Calu3 (cell line): ENCODE data around the gene AP1S3. TPM values are rescaled to one million over a fixed set of nuclear protein-coding genes. Genes with fewer than 3 reads are reported as not detected.
A peak's percentile ranks its signal among the peaks of the same experiment; 100 is the strongest.

Experiments
- BruUV-seq: library from RNA; stranded (reverse); fragments of 400-500 nt; replicated peaks from 2 replicates; lab custom pipeline; 2021; lab: Mats Ljungman, UMichigan
- CTCF ChIA-PET: fragments of 300-600 bp; sonication (Branson Sonifier 250); formaldehyde crosslinking; loops from one replicate; lab custom pipeline; 2022; ENCODE audit warnings: antibody characterized with exemption; lab: Charles Lee
- DNase-seq: peaks from one replicate; pipeline ENCODE4 v3.0.0; 2022
- H3K27ac Mint-ChIP-seq: one replicate; pipeline ENCODE4 v1.8.0; 2022; ENCODE audit warnings: mixed read lengths; ENCODE audit not compliant: unreplicated experiment
- H3K27me3 Mint-ChIP-seq: one replicate; pipeline ENCODE4 v1.8.0; 2022; ENCODE audit warnings: mixed read lengths; ENCODE audit not compliant: unreplicated experiment
- H3K36me3 Mint-ChIP-seq: one replicate; pipeline ENCODE4 v1.8.0; 2022; ENCODE audit warnings: mild to moderate bottlenecking, moderate library complexity, mixed read lengths; ENCODE audit not compliant: insufficient read depth, unreplicated experiment
- H3K4me1 Mint-ChIP-seq: one replicate; pipeline ENCODE4 v1.8.0; 2022; ENCODE audit warnings: mild to moderate bottlenecking, low read depth, mixed read lengths; ENCODE audit not compliant: unreplicated experiment
- H3K4me3 Mint-ChIP-seq: one replicate; pipeline ENCODE4 v1.8.0; 2022; ENCODE audit warnings: mild to moderate bottlenecking, low read depth, moderate library complexity, mixed read lengths; ENCODE audit not compliant: unreplicated experiment
- H3K9me3 Mint-ChIP-seq: one replicate; pipeline ENCODE4 v1.8.0; 2022; ENCODE audit warnings: low read depth, mixed read lengths; ENCODE audit not compliant: unreplicated experiment
- intact Hi-C: fragments of 100-400 bp; cut with micrococcal nuclease; formaldehyde crosslinking; loops from one replicate; pipeline ENCODE4 v1.10.0; 2022; ENCODE audit not compliant: unreplicated experiment
- total RNA-seq: library from RNA; stranded (reverse); gene quantifications from 2 replicates; pipeline ENCODE4 v1.2.3, GENCODE V29; 2022
- TF ChIP-seq, protein P1 (sequence below): fragments of 200-600 bp; IDR thresholded peaks from one replicate; pipeline ENCODE4 v1.8.0; 2022; ENCODE audit warnings: antibody characterized with exemption; ENCODE audit not compliant: unreplicated experiment

AP1S3 gene
- total RNA-seq, 1 experiment from 2014 or later: 119 TPM

DNA sequence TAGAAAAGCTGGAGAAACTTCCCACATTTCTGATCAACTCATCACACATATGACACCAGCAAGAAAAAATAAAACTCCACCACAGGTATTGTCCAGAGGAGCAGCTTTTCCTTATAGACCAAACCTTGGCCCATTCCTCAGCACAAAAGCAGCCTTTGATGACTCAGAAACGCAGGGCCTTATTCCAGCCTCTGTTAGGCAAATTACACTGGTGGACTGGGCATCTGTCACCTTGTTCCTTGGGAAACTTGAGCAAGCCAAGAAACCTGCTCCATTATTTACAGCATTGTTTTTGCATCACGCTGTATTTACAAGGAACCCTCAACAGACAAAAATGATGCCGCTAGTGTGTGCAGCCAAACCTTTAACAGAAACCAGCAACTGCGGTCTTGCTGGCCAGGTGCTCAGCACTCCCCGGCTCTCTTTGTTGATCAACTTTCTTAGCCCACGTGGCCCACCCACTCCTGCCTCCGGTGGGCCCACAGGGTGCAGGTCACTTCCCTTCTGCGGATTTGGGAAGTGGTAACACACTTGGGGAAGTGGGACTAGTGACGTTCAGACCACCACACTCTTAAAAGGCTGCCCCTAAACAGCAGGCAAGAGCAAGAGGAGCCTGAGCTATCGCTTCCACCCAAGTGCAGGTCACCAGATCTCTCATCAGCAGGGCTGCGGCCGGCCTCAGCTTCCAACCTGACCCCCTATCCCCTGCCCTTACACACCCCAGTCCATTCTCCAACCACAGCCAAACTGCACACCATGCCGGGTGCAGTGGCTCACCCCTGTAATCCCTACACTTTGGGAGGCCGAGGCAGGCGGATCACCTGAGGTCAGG is 1.5 kb downstream of the AP1S3 start:
- Mint-ChIP-seq H3K27ac (peak overlapping the region; percentile 80), H3K27me3 (no peaks in the 10 kb centered on the region), H3K4me3 (peak overlapping the region; percentile 88), H3K9me3 (no peaks in the 10 kb centered on the region), H3K36me3 (peaks cover 69% of the 10 kb centered on the region), H3K4me1 (peaks cover 41% of the 10 kb centered on the region)
- DNase-seq: peak; percentile 39
- TF ChIP-seq, protein P1, sequence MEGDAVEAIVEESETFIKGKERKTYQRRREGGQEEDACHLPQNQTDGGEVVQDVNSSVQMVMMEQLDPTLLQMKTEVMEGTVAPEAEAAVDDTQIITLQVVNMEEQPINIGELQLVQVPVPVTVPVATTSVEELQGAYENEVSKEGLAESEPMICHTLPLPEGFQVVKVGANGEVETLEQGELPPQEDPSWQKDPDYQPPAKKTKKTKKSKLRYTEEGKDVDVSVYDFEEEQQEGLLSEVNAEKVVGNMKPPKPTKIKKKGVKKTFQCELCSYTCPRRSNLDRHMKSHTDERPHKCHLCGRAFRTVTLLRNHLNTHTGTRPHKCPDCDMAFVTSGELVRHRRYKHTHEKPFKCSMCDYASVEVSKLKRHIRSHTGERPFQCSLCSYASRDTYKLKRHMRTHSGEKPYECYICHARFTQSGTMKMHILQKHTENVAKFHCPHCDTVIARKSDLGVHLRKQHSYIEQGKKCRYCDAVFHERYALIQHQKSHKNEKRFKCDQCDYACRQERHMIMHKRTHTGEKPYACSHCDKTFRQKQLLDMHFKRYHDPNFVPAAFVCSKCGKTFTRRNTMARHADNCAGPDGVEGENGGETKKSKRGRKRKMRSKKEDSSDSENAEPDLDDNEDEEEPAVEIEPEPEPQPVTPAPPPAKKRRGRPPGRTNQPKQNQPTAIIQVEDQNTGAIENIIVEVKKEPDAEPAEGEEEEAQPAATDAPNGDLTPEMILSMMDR: no peak
- intact Hi-C loops: loop anchor here (2.0 to 10.0 kb wide), 4 partner anchors 15 to 861 kb away; no protein-coding TSS in a partner anchor
- BruUV-seq: no TSS peak
- CTCF ChIA-PET: interaction anchor here (0.9 to 1.5 kb wide), 3 partner anchors 25 to 38 kb away, joined by 3 to 11 read pairs (median 4); no protein-coding TSS in a partner anchor

DNA sequence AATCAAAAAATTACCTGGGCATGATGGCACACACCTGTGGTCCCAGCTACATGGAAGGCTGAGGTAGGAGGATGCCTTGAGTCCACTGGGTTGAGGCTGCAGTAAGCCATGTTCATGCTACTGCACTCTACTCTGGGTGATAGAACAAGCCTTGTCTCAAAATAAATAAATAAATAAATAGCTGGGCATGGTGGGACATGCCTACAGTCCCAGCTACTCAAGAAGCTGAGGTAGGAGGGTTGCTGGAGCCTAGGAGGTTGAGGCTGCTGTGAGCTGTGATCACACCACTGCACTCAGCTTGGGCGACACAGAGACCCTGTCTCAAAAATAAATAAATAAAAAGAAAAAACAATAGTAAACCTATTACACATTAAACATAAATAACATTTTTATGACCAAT is 3.0 kb downstream of the AP1S3 start:
- H3K4me3 Mint-ChIP-seq: no peak overlapping the region
- TF ChIP-seq, protein P1: no peak

DNA sequence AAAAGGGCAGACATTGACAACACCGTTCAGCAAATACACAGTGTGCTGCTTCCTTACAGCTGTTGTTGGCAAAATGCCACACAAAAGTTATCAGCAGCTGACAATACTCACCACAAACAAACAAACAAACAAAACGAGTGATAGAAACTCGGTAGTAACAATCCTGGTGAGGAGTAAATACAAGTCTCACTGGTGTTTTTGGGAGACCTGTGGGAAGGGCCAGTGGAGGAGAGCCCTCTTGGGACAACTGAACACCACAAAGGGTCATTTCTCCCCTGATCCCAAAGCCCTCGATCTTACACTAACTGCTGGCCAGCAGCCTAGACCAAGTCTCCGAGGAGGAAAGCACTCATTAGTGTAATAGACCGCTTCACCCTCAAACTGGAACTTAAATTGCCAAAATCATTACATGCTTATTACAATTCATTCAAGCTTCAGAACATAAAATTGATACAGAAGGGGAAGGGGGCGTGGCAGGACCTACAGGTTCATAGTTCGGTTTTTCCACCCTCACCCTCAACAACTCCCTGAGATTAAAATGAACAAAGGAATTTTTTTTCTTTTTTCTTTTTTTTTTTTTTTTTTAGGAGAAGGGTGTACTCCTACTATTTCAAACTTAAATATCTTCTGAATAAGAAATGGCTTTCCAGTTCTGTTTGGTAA is 5.0 kb downstream of the AP1S3 start:
- intact Hi-C loops: loop anchor here (10.0 kb wide), 1 partner anchor 858 kb away; no protein-coding TSS in a partner anchor
- CTCF ChIA-PET: interaction anchor here (0.7 kb wide), 3 partner anchors 15 to 1172 kb away, joined by 3 to 6 read pairs (median 4); no protein-coding TSS in a partner anchor
- Mint-ChIP-seq H3K4me1 (peaks cover 39% of the 10 kb centered on the region), H3K4me3 (peak overlapping the region; percentile 44), H3K9me3 (no peaks in the 10 kb centered on the region), H3K36me3 (peaks cover 70% of the 10 kb centered on the region), H3K27me3 (no peaks in the 10 kb centered on the region), H3K27ac (no peak overlapping the region)
- DNase-seq: no peak
- BruUV-seq: no TSS peak
- TF ChIP-seq, protein P1: no peak

More for the DNA sequence above, 3.0 kb downstream of the AP1S3 start:
- intact Hi-C loops: loop anchor here (2.0 to 10.0 kb wide), 2 partner anchors 14 to 860 kb away; no protein-coding TSS in a partner anchor
- Mint-ChIP-seq H3K9me3 (no peaks in the 10 kb centered on the region), H3K36me3 (peaks cover 76% of the 10 kb centered on the region), H3K27ac (no peak overlapping the region), H3K4me1 (peaks cover 41% of the 10 kb centered on the region), H3K27me3 (no peaks in the 10 kb centered on the region)
- BruUV-seq: no TSS peak
- CTCF ChIA-PET: interaction anchor here (0.5 to 1.3 kb wide), 4 partner anchors 10 to 37 kb away, joined by 3 to 5 read pairs (median 4); no protein-coding TSS in a partner anchor
- DNase-seq: no peak

DNA sequence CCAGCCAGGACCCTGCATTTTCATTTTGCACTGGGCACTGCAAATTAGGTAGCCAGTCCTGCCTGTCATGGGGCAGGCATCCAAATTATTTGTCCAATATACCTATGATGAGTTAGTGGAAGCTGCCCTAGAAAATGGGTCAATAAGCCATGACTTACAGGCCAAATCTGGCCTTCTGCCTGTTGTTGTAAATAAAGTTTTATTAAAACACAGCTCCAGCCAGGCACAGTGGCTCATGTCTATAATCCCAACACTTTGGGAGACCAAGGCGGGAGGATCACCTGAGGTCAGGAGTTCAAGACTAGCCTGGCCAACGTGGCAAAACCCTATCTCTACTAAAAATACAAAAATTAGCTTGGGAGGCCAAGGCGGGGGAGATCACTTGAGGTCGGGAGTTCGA is 8.3 kb downstream of the AP1S3 start:
- intact Hi-C loops: no loop called here
- peaks cover 48% of the 10 kb centered on the region for H3K36me3 Mint-ChIP-seq
- CTCF ChIA-PET: interaction anchor here (0.9 kb wide), 1 partner anchor 14 kb away, joined by 3 read pairs; no protein-coding TSS in a partner anchor

More for the DNA sequence above, 8.3 kb downstream of the AP1S3 start:
- Mint-ChIP-seq H3K27ac (no peak overlapping the region), H3K9me3 (no peaks in the 10 kb centered on the region), H3K4me1 (peaks cover 61% of the 10 kb centered on the region), H3K4me3 (no peak overlapping the region), H3K27me3 (no peaks in the 10 kb centered on the region)
- TF ChIP-seq, protein P1: no peak
- no TSS peak for BruUV-seq
- DNase-seq: no peak
